Tongue (tissue), 2 donors: ENCODE results near the gene CST3. TPM values are rescaled to one million over a fixed set of nuclear protein-coding genes. Genes with fewer than 3 reads are reported as not detected.
"Not testable (repeated sequence)": the region's sequence is repeated elsewhere in the genome, so short reads cannot be mapped to it uniquely, and the experiment has no call there.

ENCODE experiments used
- DNase-seq: peaks from one replicate; pipeline ENCODE4 v3.0.0-alpha.2; 2015
- total RNA-seq: library from RNA; depleted of rRNA; stranded (reverse); fragments of >200 nt; gene quantifications from one replicate; pipeline ENCODE4 v1.2.3, GENCODE V29; 2014

Gene CST3
- total RNA-seq, 1 donor from 2014 or later, result 229 TPM

GRCh38 chr20:23627501-23627900, 10.3 kb downstream of the CST3 start:
- no peak for DNase-seq

- DNase-seq, result no peak
Observed at GRCh38 chr20:23626040-23626620, 11.6 kb downstream of the CST3 start.

- DNase-seq, result no peak
Observed at GRCh38 chr20:23625236-23625964, 12.4 kb downstream of the CST3 start.

- DNase-seq, result no peak
Observed at GRCh38 chr20:23624324-23624691, 13.4 kb downstream of the CST3 start.

GRCh38 chr20:23623666-23624323, 14.0 kb downstream of the CST3 start:
- DNase-seq, result no peak

GRCh38 chr20:23622839-23623343, 14.9 kb downstream of the CST3 start:
- peak; percentile 44 for DNase-seq

GRCh38 chr20:23622401-23622800, 15.4 kb downstream of the CST3 start:
- DNase-seq, result not testable (repeated sequence)

GRCh38 chr20:23620670-23621386, 16.9 kb downstream of the CST3 start:
- not testable (repeated sequence) for DNase-seq

GRCh38 chr20:23614163-23614562, 23.6 kb downstream of the CST3 start:
- no peak for DNase-seq

- no peak for DNase-seq
Observed at GRCh38 chr20:23613676-23614075, 24.1 kb downstream of the CST3 start.

- DNase-seq, result no peak
Observed at GRCh38 chr20:23612396-23612795, 25.4 kb downstream of the CST3 start.

GRCh38 chr20:23609486-23610109, 28.2 kb downstream of the CST3 start:
- no peak for DNase-seq

- no peak for DNase-seq
Observed at GRCh38 chr20:23608251-23608846, 29.4 kb downstream of the CST3 start.

- DNase-seq, result no peak
Observed at GRCh38 chr20:23607497-23608245, 30.1 kb downstream of the CST3 start.

- peak; percentile 85 for DNase-seq
Observed at GRCh38 chr20:23606652-23607049, 31.1 kb downstream of the CST3 start.

- DNase-seq, result no peak
Observed at GRCh38 chr20:23605867-23606651, 31.7 kb downstream of the CST3 start, which contains the start of gene CST9. Gene CST9 (minus strand): TSS chr20:23605917. CDS start chr20:23605864, 53 bp downstream.

- DNase-seq, result no peak
Observed at GRCh38 chr20:23604306-23604705, 33.4 kb downstream of the CST3 start.

GRCh38 chr20:23603321-23603720, 34.4 kb downstream of the CST3 start:
- DNase-seq, result no peak

- no peak for DNase-seq
Observed at GRCh38 chr20:23602699-23603098, 35.1 kb downstream of the CST3 start.

- DNase-seq, result no peak
Observed at GRCh38 chr20:23602241-23602640, 35.5 kb downstream of the CST3 start.
